Activated B cell treated with CpG ODN at 0.5 μM for 24 hours (primary cell): ENCODE results near the gene KRT76. TPM values are rescaled to one million over a fixed set of nuclear protein-coding genes. Genes with fewer than 3 reads are reported as not detected.

Source experiments
- ATAC-seq: fragments of 200-7000 bp; cut with Tn5 transposase; one replicate; pipeline ENCODE4 v1.10.0; 2021; ENCODE audit warnings: low read depth, mild to moderate bottlenecking, moderate library complexity
- CTCF ChIA-PET: fragments of 350-600 bp; sonication (Branson Sonifier 250); formaldehyde crosslinking; loops from one replicate; lab custom pipeline; 2021; ENCODE audit warnings: antibody characterized with exemption; lab: Charles Lee
- POLR2A ChIA-PET: fragments of 350-600 bp; sonication (Branson Sonifier 250); formaldehyde crosslinking; loops from one replicate; lab custom pipeline; 2021; ENCODE audit warnings: antibody characterized with exemption; lab: Charles Lee
- DNase-seq: peaks from one replicate; pipeline ENCODE4 v3.0.0; 2022
- H3K27ac Mint-ChIP-seq: one replicate; pipeline ENCODE4 v1.8.0; 2020; ENCODE audit warnings: mixed read lengths
- H3K27me3 Mint-ChIP-seq: one replicate; pipeline ENCODE4 v1.8.0; 2021; ENCODE audit warnings: mixed read lengths
- H3K36me3 Mint-ChIP-seq: one replicate; pipeline ENCODE4 v1.8.0; 2021; ENCODE audit warnings: low read depth, mixed read lengths
- H3K4me1 Mint-ChIP-seq: one replicate; pipeline ENCODE4 v1.8.0; 2021; ENCODE audit warnings: mixed read lengths
- H3K4me3 Mint-ChIP-seq: one replicate; pipeline ENCODE4 v1.8.0; 2020; ENCODE audit warnings: mild to moderate bottlenecking, mixed read lengths
- H3K9me3 Mint-ChIP-seq: one replicate; pipeline ENCODE4 v1.8.0; 2020; ENCODE audit warnings: mixed read lengths
- intact Hi-C: fragments of 100-400 bp; cut with micrococcal nuclease; formaldehyde crosslinking; loops from one replicate; pipeline ENCODE4 v1.15.1; 2024
- total RNA-seq: library from RNA; stranded (reverse); gene quantifications from 2 replicates; pipeline ENCODE4 v1.2.3, GENCODE V29; 2022
- TF ChIP-seq, protein P1 (sequence below): fragments of 200-600 bp; IDR thresholded peaks from one replicate; pipeline ENCODE4 v1.8.0; 2022; ENCODE audit warnings: antibody characterized with exemption, mild to moderate bottlenecking

KRT76 gene
- total RNA-seq, 1 donor from 2014 or later, result not detected

DNA sequence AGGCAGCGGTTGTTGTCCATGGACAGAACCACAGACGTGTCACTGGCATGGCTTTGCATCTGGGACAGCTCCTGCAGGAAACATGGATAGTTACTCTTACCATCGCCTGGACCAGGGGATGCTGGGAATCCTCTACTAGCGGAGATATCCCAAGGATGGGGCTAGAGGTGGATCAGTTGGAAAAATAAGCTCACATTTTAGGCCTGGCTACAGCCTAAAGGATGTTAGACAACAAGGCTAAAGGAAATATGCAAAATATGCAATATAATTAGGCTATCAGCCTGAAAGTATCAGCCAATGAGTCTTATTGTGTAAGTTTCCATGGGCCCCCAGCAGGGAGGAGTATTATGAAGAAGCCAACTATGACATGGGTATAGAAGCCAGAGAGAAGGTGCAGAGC, 5.0 kb downstream of the KRT76 start:
- H3K4me1 Mint-ChIP-seq, result no peaks in the 10 kb centered on the region
- no peaks in the 10 kb centered on the region for H3K9me3 Mint-ChIP-seq
- DNase-seq (no peak), ATAC-seq (no peak)
- H3K27me3 Mint-ChIP-seq, result peaks cover 7% of the 10 kb centered on the region
- intact Hi-C loops, result no loop called here
- no peaks in the 10 kb centered on the region for H3K36me3 Mint-ChIP-seq
- no peak overlapping the region for H3K27ac Mint-ChIP-seq
- TF ChIP-seq, protein P1, sequence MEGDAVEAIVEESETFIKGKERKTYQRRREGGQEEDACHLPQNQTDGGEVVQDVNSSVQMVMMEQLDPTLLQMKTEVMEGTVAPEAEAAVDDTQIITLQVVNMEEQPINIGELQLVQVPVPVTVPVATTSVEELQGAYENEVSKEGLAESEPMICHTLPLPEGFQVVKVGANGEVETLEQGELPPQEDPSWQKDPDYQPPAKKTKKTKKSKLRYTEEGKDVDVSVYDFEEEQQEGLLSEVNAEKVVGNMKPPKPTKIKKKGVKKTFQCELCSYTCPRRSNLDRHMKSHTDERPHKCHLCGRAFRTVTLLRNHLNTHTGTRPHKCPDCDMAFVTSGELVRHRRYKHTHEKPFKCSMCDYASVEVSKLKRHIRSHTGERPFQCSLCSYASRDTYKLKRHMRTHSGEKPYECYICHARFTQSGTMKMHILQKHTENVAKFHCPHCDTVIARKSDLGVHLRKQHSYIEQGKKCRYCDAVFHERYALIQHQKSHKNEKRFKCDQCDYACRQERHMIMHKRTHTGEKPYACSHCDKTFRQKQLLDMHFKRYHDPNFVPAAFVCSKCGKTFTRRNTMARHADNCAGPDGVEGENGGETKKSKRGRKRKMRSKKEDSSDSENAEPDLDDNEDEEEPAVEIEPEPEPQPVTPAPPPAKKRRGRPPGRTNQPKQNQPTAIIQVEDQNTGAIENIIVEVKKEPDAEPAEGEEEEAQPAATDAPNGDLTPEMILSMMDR, result no peak
- ChIA-PET CTCF (no interaction called here), POLR2A (no interaction called here)
- H3K4me3 Mint-ChIP-seq, result no peak overlapping the region

DNA sequence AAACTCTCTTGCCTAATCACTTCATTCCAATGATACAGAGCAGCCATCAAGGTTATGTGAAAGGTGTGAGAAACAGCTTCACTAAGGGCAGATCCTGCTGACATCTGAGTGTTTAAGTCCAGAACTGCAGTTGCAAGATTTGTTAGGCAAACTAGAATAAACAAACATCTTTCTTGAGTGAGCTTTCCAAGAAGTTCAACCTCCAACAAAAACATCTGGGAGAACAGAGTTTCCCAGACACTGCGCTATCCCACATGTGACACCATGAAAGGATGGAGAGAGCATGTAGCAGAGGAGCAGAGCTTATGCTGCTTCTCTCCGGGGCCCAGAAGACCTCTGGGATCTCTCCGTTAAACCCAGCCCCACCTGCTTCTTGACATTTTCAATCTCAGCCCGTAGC, 5.6 kb downstream of the KRT76 start:
- Mint-ChIP-seq H3K4me3 (no peak overlapping the region), H3K27ac (no peak overlapping the region), H3K36me3 (no peaks in the 10 kb centered on the region), H3K4me1 (no peaks in the 10 kb centered on the region), H3K9me3 (no peaks in the 10 kb centered on the region), H3K27me3 (peaks cover 7% of the 10 kb centered on the region)
- ATAC-seq (no peak), DNase-seq (no peak)
- TF ChIP-seq, protein P1, result no peak
- ChIA-PET POLR2A (no interaction called here), CTCF (no interaction called here)
- intact Hi-C loops, result no loop called here

DNA sequence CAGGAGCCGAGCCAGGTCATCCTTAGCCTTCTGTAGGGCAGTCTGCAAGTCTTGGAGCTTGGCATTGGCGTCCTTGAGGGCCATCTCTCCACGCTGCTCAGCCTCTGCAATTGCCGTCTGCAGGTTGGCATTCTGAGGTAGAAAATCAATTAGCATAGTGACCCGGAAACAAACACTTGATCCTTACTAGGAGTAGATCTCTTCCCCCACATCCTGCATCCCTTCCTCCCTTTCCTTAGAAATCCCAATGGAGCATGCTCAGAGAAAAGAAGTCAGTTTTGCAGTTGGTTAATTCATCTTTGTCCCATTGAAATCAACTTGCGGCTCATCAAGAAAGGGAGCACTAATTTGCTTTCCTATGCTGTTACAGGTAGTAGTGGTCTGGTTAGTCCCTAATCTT, 6.1 kb downstream of the KRT76 start:
- no peak overlapping the region for H3K4me3 Mint-ChIP-seq
- ChIA-PET CTCF (no interaction called here), POLR2A (no interaction called here)
- no peaks in the 10 kb centered on the region for H3K4me1 Mint-ChIP-seq
- TF ChIP-seq, protein P1, result no peak
- H3K9me3 Mint-ChIP-seq, result no peaks in the 10 kb centered on the region
- DNase-seq (no peak), ATAC-seq (no peak)
- peaks cover 10% of the 10 kb centered on the region for H3K27me3 Mint-ChIP-seq
- H3K27ac Mint-ChIP-seq, result no peak overlapping the region
- intact Hi-C loops, result no loop called here
- H3K36me3 Mint-ChIP-seq, result no peaks in the 10 kb centered on the region

DNA sequence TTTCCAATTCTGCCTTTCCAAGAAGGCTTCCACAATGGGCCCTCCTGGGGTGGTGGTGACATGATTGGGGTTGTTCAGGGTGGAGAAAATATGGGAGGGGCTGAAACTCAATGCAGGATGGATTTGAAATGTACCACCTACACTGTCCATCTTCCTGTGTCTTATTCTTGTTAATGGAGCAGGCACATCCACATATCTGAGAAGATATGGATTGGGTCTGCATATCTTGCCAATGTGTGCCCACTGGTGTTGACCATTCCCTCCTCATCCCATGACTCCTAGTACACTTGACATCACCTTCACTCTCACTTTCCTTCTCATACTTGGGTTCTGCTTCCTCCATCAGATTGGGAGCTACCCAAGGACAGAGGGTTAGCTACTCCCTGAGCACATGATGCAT, 7.2 kb downstream of the KRT76 start:
- no peaks in the 10 kb centered on the region for H3K4me1 Mint-ChIP-seq
- intact Hi-C loops, result no loop called here
- H3K4me3 Mint-ChIP-seq, result no peak overlapping the region
- TF ChIP-seq, protein P1, result no peak
- ChIA-PET CTCF (no interaction called here), POLR2A (no interaction called here)
- DNase-seq, result no peak
- no peaks in the 10 kb centered on the region for H3K36me3 Mint-ChIP-seq
- no peak for ATAC-seq
- H3K27me3 Mint-ChIP-seq, result peaks cover 7% of the 10 kb centered on the region
- H3K9me3 Mint-ChIP-seq, result no peaks in the 10 kb centered on the region
- H3K27ac Mint-ChIP-seq, result no peak overlapping the region

DNA sequence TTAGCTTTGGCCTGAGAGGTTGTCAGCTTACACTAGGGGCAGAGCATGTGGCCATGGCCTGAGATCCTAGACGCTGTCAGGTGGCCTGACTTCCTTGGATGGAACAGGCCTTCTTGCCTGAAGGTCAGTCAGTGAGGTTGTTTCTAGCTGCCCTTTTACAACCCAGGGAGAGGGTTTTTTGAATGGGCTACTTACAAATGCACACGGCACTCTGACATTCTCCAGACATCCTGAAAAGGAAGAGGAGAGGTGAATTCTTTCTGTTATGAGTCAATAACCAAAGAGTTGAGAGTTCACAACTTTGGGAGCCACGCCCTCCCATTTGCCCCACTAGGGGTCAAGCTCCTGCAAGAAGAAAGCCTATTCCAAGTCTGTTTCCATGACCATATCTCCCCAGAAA, 7.8 kb downstream of the KRT76 start:
- Mint-ChIP-seq H3K27me3 (peaks cover 7% of the 10 kb centered on the region), H3K27ac (no peak overlapping the region), H3K4me3 (no peak overlapping the region), H3K4me1 (no peaks in the 10 kb centered on the region), H3K9me3 (no peaks in the 10 kb centered on the region), H3K36me3 (no peaks in the 10 kb centered on the region)
- intact Hi-C loops, result no loop called here
- POLR2A ChIA-PET, result no interaction called here
- DNase-seq, result no peak
- no peak for ATAC-seq
- CTCF ChIA-PET, result no interaction called here
- TF ChIP-seq, protein P1, result no peak
